Keratinocyte (primary cell): ENCODE results near the gene SSBP2. TPM values are rescaled to one million over a fixed set of nuclear protein-coding genes. Genes with fewer than 3 reads are reported as not detected.

Experiments
- DNase-seq: peaks from one replicate; pipeline ENCODE4 v3.0.0-alpha.2; 2011; ENCODE audit warnings: low read depth, missing footprints, low spot score
- FAIRE-seq: peaks from 2 replicates; lab custom pipeline; 2011; peaks lifted over from hg19 to GRCh38; lab: Jason Lieb, UNC
- H2AFZ ChIP-seq: 2 replicates; pipeline ENCODE4 v1.6.0; 2012; ENCODE audit warnings: low read length, control low read depth, inconsistent platforms; ENCODE audit not compliant: control insufficient read depth
- H3K27ac ChIP-seq: 2 replicates; pipeline ENCODE4 v1.5.1; 2011; ENCODE audit warnings: low read length; ENCODE audit not compliant: control insufficient read depth, insufficient read depth
- H3K27me3 ChIP-seq: 3 replicates; pipeline ENCODE4 v1.6.0; 2011; ENCODE audit warnings: low read length; ENCODE audit not compliant: control insufficient read depth, insufficient read depth; ENCODE audit errors: extremely low read depth
- H3K36me3 ChIP-seq, 2 experiments: 2 replicates in 1 of 2; 3 replicates in 1 of 2; pipeline ENCODE4 v1.5.1; 2011; ENCODE audit warnings: low read length in 2 of 2, mild to moderate bottlenecking in 1 of 2; ENCODE audit not compliant: control insufficient read depth in 2 of 2, insufficient read depth in 2 of 2; ENCODE audit errors: extremely low read depth in 1 of 2
- H3K4me1 ChIP-seq: 3 replicates; pipeline ENCODE4 v1.5.1; 2011; ENCODE audit warnings: low read length; ENCODE audit not compliant: control insufficient read depth, insufficient read depth; ENCODE audit errors: extremely low read depth
- H3K4me2 ChIP-seq: 3 replicates; pipeline ENCODE4 v1.6.0; 2011; ENCODE audit warnings: low read depth, low read length; ENCODE audit not compliant: control insufficient read depth, insufficient read depth; ENCODE audit errors: extremely low read depth
- H3K4me3 ChIP-seq, 3 experiments: fragments of 200-600 bp in 1 of 3; sonication (generic) in 1 of 3; 2 replicates in 2 of 3; 3 replicates in 1 of 3; pipeline ENCODE4 v1.5.1; 2011 to 2016; ENCODE audit warnings: low read length in 3 of 3, mild to moderate bottlenecking in 3 of 3, control low read depth in 2 of 3, inconsistent platforms in 1 of 3, low read depth in 1 of 3, mixed read lengths in 1 of 3, mixed run types in 1 of 3, moderate library complexity in 1 of 3; ENCODE audit not compliant: control insufficient read depth in 2 of 3, insufficient read depth in 2 of 3; ENCODE audit errors: extremely low read depth in 1 of 3
- H3K79me2 ChIP-seq: 2 replicates; pipeline ENCODE4 v1.6.0; 2012; ENCODE audit warnings: low read length; ENCODE audit not compliant: control insufficient read depth, insufficient read depth
- H3K9ac ChIP-seq: 3 replicates; pipeline ENCODE4 v1.6.0; 2011; ENCODE audit warnings: low read length; ENCODE audit not compliant: control insufficient read depth, insufficient read depth; ENCODE audit errors: extremely low read depth
- H3K9me1 ChIP-seq: 3 replicates; pipeline ENCODE4 v1.6.0; 2011; ENCODE audit warnings: low read length; ENCODE audit not compliant: control insufficient read depth, insufficient read depth; ENCODE audit errors: extremely low read depth
- H3K9me3 ChIP-seq: 2 replicates; pipeline ENCODE4 v1.5.1; 2012; ENCODE audit warnings: low read depth, low read length; ENCODE audit not compliant: control insufficient read depth
- H4K20me1 ChIP-seq: 3 replicates; pipeline ENCODE4 v1.6.0; 2011; ENCODE audit warnings: low read length; ENCODE audit not compliant: control insufficient read depth, insufficient read depth; ENCODE audit errors: extremely low read depth
- EZH2 ChIP-seq: IDR thresholded peaks from one replicate; pipeline ENCODE4 v1.6.1; 2012; ENCODE audit warnings: inconsistent platforms, mild to moderate bottlenecking, low read length, moderate library complexity
- dilution Hi-C: fragments of 300-500 bp; cut with MboI; formaldehyde crosslinking; loops from one replicate; pipeline ENCODE4 v1.7.0; 2020; ENCODE audit warnings: low sequenced_read_pairs; ENCODE audit not compliant: extremely low pct_ligation_motif_present
- polyA plus RNA-seq, 5 experiments: library from polyadenylated mRNA; depleted of rRNA in 3 of 5; stranded (reverse) in 3 of 5; stranded (forward) in 1 of 5; unstranded in 1 of 5; fragments of >200 nt; gene quantifications; 1 replicate in 1 of 5; 2 replicates in 3 of 5; 3 replicates in 1 of 5; pipeline versions ENCODE4 v1.2.1 to v1.2.3, GENCODE V29; 2011 to 2012; ENCODE audit warnings: missing spikeins in 2 of 5, low read depth in 1 of 5, low replicate concordance in 1 of 5
- TF ChIP-seq, protein P1 (sequence below), 3 experiments: IDR thresholded peaks in 1 of 3; conservative IDR thresholded peaks in 1 of 3; optimal IDR thresholded peaks in 1 of 3; 2 replicates in 2 of 3; 3 replicates in 1 of 3; pipeline versions ENCODE3 to v1.5.1; 2011; ENCODE audit warnings: low read length in 3 of 3, mild to moderate bottlenecking in 3 of 3, moderate library complexity in 2 of 3, control low read depth in 1 of 3, inconsistent platforms in 1 of 3; ENCODE audit not compliant: insufficient read depth in 2 of 3; ENCODE audit errors: extremely low read depth in 1 of 3

Gene SSBP2
- polyA plus RNA-seq, 1 donor (not counting 4 experiments of a cell fraction or from before 2014, with no cell fraction given), result 14.6 TPM

DNA sequence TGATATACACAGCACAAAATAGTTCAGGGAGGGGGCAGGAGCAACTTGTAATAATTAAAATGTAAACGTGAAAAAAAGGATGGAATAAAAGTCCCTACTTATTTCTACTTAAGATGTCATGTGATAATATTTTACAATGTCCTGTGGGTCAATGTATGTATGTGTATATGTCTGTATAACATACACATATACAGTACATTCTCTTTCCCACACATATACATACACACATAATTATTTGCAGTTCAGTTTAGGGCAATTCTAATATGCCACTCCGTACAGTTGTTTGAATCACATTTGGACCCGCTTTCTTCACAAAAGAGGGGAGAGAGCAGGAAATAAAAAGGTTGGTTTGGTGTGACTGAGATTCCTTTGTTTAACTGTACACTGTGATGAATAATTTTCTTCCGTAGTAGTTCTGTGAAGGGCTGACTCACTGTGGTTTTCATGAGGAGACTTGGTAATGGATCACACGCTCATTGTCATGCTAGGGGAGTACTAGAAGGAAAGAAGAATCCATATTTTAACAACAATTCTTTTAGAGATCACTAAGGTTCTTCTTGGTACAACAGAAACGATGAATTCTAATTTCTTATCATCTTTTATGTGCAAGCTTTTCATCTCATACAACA, 330.7 kb downstream of the SSBP2 start:
- Histone ChIP-seq H3K36me3 (no peaks in the 10 kb centered on the region), H3K4me3 (peak overlapping the region in 1 of 3 experiments; percentile 20), H3K4me2 (peak overlapping the region; percentile 78), H3K9me3 (no peaks in the 10 kb centered on the region), H3K4me1 (peaks cover 44% of the 10 kb centered on the region), H4K20me1 (no peaks in the 10 kb centered on the region), H3K79me2 (no peaks in the 10 kb centered on the region), H3K27ac (peak overlapping the region; percentile 78), H3K27me3 (no peaks in the 10 kb centered on the region), H3K9ac (peak overlapping the region; percentile 31), H3K9me1 (no peaks in the 10 kb centered on the region), H2AFZ (peak overlapping the region; percentile 59)
- FAIRE-seq (peak; percentile 94), DNase-seq (peak; percentile 13)
- dilution Hi-C loops, result no loop called here
- TF ChIP-seq, protein P1, sequence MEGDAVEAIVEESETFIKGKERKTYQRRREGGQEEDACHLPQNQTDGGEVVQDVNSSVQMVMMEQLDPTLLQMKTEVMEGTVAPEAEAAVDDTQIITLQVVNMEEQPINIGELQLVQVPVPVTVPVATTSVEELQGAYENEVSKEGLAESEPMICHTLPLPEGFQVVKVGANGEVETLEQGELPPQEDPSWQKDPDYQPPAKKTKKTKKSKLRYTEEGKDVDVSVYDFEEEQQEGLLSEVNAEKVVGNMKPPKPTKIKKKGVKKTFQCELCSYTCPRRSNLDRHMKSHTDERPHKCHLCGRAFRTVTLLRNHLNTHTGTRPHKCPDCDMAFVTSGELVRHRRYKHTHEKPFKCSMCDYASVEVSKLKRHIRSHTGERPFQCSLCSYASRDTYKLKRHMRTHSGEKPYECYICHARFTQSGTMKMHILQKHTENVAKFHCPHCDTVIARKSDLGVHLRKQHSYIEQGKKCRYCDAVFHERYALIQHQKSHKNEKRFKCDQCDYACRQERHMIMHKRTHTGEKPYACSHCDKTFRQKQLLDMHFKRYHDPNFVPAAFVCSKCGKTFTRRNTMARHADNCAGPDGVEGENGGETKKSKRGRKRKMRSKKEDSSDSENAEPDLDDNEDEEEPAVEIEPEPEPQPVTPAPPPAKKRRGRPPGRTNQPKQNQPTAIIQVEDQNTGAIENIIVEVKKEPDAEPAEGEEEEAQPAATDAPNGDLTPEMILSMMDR (optimal IDR thresholded peaks at IDR 0.05 in 1 of 3, IDR thresholded peaks at IDR 0.05 in 1 of 3, conservative IDR thresholded peaks at IDR 0.05 in 1 of 3; ENCODE audit: extremely low read depth in 1 of 3, insufficient read depth in 2 of 3, low read length in 3 of 3), result no peak
- TF ChIP-seq EZH2, result no peak

DNA sequence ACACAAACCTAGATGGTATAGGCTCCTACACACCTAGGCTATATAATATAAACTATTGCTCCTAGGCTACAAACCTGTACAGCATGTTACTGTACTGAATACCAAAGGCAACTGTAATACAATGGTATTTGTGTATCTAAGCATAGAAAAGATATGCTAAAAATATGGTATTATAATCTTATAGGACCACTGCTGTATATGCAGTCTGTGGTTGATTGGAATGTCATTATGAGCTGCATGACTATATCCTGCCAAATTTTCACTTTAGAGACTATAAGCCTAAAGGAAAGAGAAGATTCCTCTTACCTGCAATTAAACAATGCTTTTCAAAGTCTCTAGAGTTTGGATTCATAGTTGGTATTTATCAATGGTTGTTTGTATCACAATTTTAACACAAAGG, 332.3 kb downstream of the SSBP2 start:
- H3K9ac ChIP-seq, result no peak overlapping the region
- no peaks in the 10 kb centered on the region for H3K27me3 ChIP-seq
- H3K36me3 ChIP-seq, result no peaks in the 10 kb centered on the region
- no peaks in the 10 kb centered on the region for H3K9me3 ChIP-seq
- no peaks in the 10 kb centered on the region for H3K79me2 ChIP-seq
- H3K4me2 ChIP-seq, result no peak overlapping the region
- H3K9me1 ChIP-seq, result no peaks in the 10 kb centered on the region
- FAIRE-seq (no peak), DNase-seq (no peak)
- dilution Hi-C loops, result no loop called here
- H3K4me1 ChIP-seq, result peaks cover 44% of the 10 kb centered on the region
- TF ChIP-seq EZH2, result no peak
- TF ChIP-seq, protein P1 (optimal IDR thresholded peaks at IDR 0.05 in 1 of 3, IDR thresholded peaks at IDR 0.05 in 1 of 3, conservative IDR thresholded peaks at IDR 0.05 in 1 of 3; ENCODE audit: extremely low read depth in 1 of 3, insufficient read depth in 2 of 3, low read length in 3 of 3), result no peak
- no peak overlapping the region for H3K4me3 ChIP-seq
- H2AFZ ChIP-seq, result no peak overlapping the region
- peak overlapping the region; percentile 78 for H3K27ac ChIP-seq
- no peaks in the 10 kb centered on the region for H4K20me1 ChIP-seq
